SK-N-SH (cell line): ENCODE results near the gene PROC.

Experiments
- CTCF ChIP-seq: fragments of 200-600 bp; sonication (generic); IDR thresholded peaks from 2 replicates; pipeline ENCODE4 v1.6.1; 2017; ENCODE audit warnings: antibody characterized with exemption, mild to moderate bottlenecking, moderate library complexity
- GABPA ChIP-seq: IDR thresholded peaks from 2 replicates; pipeline ENCODE4 v1.4.0; 2012; ENCODE audit warnings: low read depth, mild to moderate bottlenecking
- MAX ChIP-seq: IDR thresholded peaks from 2 replicates; pipeline ENCODE4 v1.4.0; 2012; ENCODE audit warnings: low read depth
- TEAD4 ChIP-seq: IDR thresholded peaks from 2 replicates; pipeline ENCODE4 v1.4.0; 2012; ENCODE audit warnings: mild to moderate bottlenecking, borderline replicate concordance; ENCODE audit not compliant: insufficient read depth
- TF ChIP-seq, protein P1 (sequence below): IDR thresholded peaks from 2 replicates; pipeline ENCODE4 v1.6.1; 2012; ENCODE audit warnings: mild to moderate bottlenecking, low read depth, low read length, moderate library complexity

DNA sequence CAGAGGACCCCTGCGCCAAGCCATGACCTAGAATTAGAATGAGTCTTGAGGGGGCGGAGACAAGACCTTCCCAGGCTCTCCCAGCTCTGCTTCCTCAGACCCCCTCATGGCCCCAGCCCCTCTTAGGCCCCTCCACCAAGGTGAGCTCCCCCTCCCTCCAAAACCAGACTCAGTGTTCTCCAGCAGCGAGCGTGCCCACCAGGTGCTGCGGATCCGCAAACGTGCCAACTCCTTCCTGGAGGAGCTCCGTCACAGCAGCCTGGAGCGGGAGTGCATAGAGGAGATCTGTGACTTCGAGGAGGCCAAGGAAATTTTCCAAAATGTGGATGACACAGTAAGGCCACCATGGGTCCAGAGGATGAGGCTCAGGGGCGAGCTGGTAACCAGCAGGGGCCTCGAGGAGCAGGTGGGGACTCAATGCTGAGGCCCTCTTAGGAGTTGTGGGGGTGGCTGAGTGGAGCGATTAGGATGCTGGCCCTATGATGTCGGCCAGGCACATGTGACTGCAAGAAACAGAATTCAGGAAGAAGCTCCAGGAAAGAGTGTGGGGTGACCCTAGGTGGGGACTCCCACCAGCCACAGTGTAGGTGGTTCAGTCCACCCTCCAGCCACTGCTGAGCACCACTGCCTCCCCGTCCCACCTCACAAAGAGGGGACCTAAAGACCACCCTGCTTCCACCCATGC, 3.0 kb downstream of the PROC start:
- TF ChIP-seq, protein P1, sequence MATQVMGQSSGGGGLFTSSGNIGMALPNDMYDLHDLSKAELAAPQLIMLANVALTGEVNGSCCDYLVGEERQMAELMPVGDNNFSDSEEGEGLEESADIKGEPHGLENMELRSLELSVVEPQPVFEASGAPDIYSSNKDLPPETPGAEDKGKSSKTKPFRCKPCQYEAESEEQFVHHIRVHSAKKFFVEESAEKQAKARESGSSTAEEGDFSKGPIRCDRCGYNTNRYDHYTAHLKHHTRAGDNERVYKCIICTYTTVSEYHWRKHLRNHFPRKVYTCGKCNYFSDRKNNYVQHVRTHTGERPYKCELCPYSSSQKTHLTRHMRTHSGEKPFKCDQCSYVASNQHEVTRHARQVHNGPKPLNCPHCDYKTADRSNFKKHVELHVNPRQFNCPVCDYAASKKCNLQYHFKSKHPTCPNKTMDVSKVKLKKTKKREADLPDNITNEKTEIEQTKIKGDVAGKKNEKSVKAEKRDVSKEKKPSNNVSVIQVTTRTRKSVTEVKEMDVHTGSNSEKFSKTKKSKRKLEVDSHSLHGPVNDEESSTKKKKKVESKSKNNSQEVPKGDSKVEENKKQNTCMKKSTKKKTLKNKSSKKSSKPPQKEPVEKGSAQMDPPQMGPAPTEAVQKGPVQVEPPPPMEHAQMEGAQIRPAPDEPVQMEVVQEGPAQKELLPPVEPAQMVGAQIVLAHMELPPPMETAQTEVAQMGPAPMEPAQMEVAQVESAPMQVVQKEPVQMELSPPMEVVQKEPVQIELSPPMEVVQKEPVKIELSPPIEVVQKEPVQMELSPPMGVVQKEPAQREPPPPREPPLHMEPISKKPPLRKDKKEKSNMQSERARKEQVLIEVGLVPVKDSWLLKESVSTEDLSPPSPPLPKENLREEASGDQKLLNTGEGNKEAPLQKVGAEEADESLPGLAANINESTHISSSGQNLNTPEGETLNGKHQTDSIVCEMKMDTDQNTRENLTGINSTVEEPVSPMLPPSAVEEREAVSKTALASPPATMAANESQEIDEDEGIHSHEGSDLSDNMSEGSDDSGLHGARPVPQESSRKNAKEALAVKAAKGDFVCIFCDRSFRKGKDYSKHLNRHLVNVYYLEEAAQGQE, result no peak
- TF ChIP-seq MAX, result no peak
- TF ChIP-seq CTCF, result no peak
- no peak for TF ChIP-seq GABPA
- TF ChIP-seq TEAD4, result no peak
